Skeletal muscle tissue (tissue), 4 donors: ENCODE data around the gene KCNIP3. TPM values are rescaled to one million over a fixed set of nuclear protein-coding genes. Genes with fewer than 3 reads are reported as not detected.
"Not testable (repeated sequence)": the region's sequence is repeated elsewhere in the genome, so short reads cannot be mapped to it uniquely, and the experiment has no call there.

ENCODE experiments used
- H3K27ac ChIP-seq: one replicate; pipeline ENCODE4 v1.7.0; 2013; ENCODE audit warnings: mild to moderate bottlenecking, low read depth, low read length, inconsistent platforms
- H3K27me3 ChIP-seq, 3 donors: one replicate each; pipeline ENCODE4 v1.7.0; 2013; ENCODE audit warnings: low read length in 3 of 3; ENCODE audit not compliant: control insufficient read depth in 3 of 3, insufficient read depth in 3 of 3
- H3K36me3 ChIP-seq, 3 donors: one replicate each; pipeline ENCODE4 v1.7.0; 2013; ENCODE audit warnings: low read length in 3 of 3; ENCODE audit not compliant: control insufficient read depth in 3 of 3, insufficient read depth in 3 of 3
- H3K4me1 ChIP-seq, 3 donors: one replicate each; pipeline ENCODE4 v1.7.0; 2013; ENCODE audit warnings: low read length in 3 of 3, mild to moderate bottlenecking in 3 of 3; ENCODE audit not compliant: control insufficient read depth in 3 of 3, insufficient read depth in 3 of 3
- H3K4me3 ChIP-seq, 3 donors: one replicate each; pipeline ENCODE4 v1.7.0; 2013; ENCODE audit warnings: low read length in 3 of 3
- H3K9ac ChIP-seq, 3 donors: one replicate each; pipeline ENCODE4 v1.7.0; 2013; ENCODE audit warnings: low read length in 3 of 3, mild to moderate bottlenecking in 3 of 3, moderate library complexity in 2 of 3, low read depth in 1 of 3
- H3K9me3 ChIP-seq, 3 donors: one replicate each; pipeline ENCODE4 v1.7.0; 2013; ENCODE audit warnings: low read length in 3 of 3; ENCODE audit not compliant: control insufficient read depth in 3 of 3
- total RNA-seq: library from RNA; depleted of rRNA; stranded (reverse); fragments of >200 nt; gene quantifications from one replicate; pipeline ENCODE4 v1.2.3, GENCODE V29; 2014
- donor health status: Osteomylitis.

The KCNIP3 gene
- total RNA-seq, 1 donor from 2014 or later: 2.1 TPM

- Histone ChIP-seq H3K4me1 (no peaks in the 10 kb centered on the region), H3K4me3 (no peak overlapping the region), H3K9me3 (peaks cover 0 to 3% (median 0%) of the 10 kb centered on the region in 3 donors), H3K36me3 (no peaks in the 10 kb centered on the region), H3K27ac (no peak overlapping the region), H3K9ac (no peak overlapping the region), H3K27me3 (peaks cover 0 to 3% (median 2%) of the 10 kb centered on the region in 3 donors)
Measured at GRCh38 chr2:95352310-95353054, 55.3 kb downstream of the KCNIP3 start.

DNA sequence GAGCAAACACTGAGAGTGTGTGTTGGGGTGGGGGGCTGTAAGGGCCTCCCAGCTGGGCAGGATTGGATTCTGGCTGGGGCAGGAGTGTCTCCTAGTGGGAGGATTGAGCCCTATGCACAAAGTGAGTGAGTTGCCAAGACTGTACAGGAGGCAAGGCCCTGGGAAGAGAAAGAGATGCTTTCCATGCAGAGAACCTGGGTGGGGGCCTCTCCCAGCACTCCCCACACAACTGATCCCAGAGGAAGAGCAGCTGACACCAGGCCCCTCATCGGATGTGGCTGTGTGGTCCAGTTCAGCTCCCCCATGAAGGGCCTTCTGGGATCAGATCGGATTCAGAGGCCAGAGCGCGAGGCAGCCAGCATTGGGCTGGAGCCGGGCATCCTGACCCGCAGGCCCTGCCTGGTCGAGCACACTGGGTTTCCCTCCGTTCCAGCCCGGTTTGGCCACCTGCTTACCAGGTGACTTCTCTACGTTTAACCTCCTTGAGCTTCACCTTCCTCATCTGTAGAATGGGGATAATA is 56.0 kb downstream of the KCNIP3 start:
- no peak overlapping the region for H3K27ac ChIP-seq
- H3K9ac ChIP-seq: no peak overlapping the region
- peaks cover 0 to 3% (median 0%) of the 10 kb centered on the region in 3 donors for H3K9me3 ChIP-seq
- no peaks in the 10 kb centered on the region for H3K36me3 ChIP-seq
- H3K27me3 ChIP-seq: peaks cover 0 to 3% (median 2%) of the 10 kb centered on the region in 3 donors
- H3K4me3 ChIP-seq: no peak overlapping the region
- H3K4me1 ChIP-seq: no peaks in the 10 kb centered on the region

DNA sequence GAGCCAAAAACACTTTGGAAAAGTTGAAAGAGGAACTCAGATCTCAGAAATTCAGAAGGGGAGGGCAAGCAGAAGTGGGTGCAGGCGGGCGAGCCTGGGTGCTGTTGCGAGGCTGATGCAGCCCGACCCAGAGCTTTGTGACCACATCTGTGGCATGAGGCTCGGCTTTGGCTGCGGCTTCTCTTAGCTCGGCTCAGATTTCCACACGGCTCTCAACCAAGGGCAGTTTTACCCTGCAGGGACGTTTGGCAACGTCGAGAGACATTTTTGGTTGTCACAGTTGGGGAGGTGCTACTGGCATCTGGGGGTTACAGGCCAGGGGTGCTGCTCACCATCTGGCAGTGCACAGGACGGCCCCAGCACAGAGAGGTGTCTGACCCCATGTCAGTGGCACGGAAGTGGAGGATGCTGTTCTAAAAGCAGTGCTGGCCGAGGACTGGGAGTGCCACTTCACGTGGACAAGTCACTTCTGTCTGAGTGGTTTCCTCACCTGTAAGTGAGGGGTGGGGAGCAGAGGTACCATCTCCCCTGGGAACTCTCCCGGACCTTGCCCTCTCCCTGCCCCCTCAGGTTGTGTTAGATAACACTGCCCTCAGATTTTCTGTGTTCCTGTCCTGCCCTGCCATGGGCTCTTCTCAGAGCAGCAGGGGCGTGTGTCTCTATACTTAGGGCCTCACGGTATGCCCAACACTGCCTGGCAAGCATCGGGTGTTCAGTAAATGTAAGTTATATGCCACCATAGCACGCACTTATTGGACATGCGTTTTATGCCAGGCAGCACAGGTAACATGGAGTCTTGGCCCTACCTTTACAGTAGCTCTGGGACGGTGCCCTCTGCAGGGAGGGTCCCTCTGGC is 56.7 kb downstream of the KCNIP3 start:
- no peak overlapping the region for H3K9ac ChIP-seq
- H3K9me3 ChIP-seq: peaks cover 0 to 3% (median 0%) of the 10 kb centered on the region in 3 donors
- no peaks in the 10 kb centered on the region for H3K4me1 ChIP-seq
- H3K27ac ChIP-seq: no peak overlapping the region
- H3K27me3 ChIP-seq: peaks cover 0 to 2% (median 0%) of the 10 kb centered on the region in 3 donors
- no peaks in the 10 kb centered on the region for H3K36me3 ChIP-seq
- no peak overlapping the region for H3K4me3 ChIP-seq

DNA sequence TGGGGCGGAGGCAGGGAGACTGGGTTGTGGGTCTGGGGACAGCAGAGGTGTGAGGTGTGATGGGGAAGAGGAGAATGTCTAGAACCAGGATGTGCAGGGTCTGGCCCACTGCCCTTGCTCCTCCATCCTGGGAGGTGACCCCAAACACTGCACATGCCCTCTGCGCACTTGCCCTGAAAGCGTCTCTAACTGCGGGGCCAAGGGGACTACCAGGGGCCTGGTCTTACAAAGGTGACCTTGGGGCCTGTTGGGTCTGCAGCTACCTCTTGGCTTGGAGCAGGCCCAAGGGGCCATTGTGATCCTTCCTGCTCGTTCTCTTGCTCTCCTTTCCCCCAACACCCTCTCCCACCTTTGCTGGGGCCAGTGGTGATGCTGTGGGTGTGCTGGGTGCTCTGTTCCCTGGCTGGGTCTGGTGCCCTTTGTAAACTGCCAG is 57.3 kb downstream of the KCNIP3 start:
- H3K9ac ChIP-seq: no peak overlapping the region
- no peaks in the 10 kb centered on the region for H3K36me3 ChIP-seq
- no peak overlapping the region for H3K27ac ChIP-seq
- H3K4me1 ChIP-seq: peaks cover 0 to under 1% (median 0%) of the 10 kb centered on the region in 3 donors
- no peak overlapping the region for H3K4me3 ChIP-seq
- H3K9me3 ChIP-seq: peaks cover 0 to 3% (median 0%) of the 10 kb centered on the region in 3 donors
- peaks cover 0 to 2% (median 2%) of the 10 kb centered on the region in 3 donors for H3K27me3 ChIP-seq

- Histone ChIP-seq H3K27ac (no peak overlapping the region), H3K4me1 (peaks cover 0 to 2% (median 0%) of the 10 kb centered on the region in 3 donors), H3K4me3 (no peak overlapping the region), H3K27me3 (peaks cover 0 to 3% (median 2%) of the 10 kb centered on the region in 3 donors), H3K9me3 (peaks cover 0 to 3% (median 0%) of the 10 kb centered on the region in 3 donors), H3K36me3 (no peaks in the 10 kb centered on the region), H3K9ac (no peak overlapping the region)
Measured at GRCh38 chr2:95354925-95355324, 57.8 kb downstream of the KCNIP3 start.

DNA sequence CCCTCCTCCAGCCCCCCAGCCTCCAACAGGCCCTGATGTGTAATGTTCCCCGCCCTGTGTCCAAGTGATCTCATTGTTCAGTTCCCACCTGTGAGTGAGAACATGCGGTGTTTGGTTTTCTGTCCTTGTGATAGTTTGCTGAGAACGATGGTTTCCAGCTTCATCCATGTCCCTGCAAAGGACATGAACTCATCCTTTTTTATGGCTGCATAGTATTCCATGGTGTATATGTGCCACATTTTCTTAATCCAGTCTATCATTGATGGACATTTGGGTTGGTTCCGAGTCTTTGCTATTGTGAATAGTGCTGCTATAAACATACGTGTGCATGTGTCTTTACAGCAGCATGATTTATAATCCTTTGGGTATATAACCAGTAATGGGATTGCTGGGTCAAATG is 58.3 kb downstream of the KCNIP3 start:
- not testable (repeated sequence) for H3K9ac ChIP-seq, H3K4me1 ChIP-seq, H3K27me3 ChIP-seq, H3K4me3 ChIP-seq, H3K27ac ChIP-seq, H3K36me3 ChIP-seq, H3K9me3 ChIP-seq

DNA sequence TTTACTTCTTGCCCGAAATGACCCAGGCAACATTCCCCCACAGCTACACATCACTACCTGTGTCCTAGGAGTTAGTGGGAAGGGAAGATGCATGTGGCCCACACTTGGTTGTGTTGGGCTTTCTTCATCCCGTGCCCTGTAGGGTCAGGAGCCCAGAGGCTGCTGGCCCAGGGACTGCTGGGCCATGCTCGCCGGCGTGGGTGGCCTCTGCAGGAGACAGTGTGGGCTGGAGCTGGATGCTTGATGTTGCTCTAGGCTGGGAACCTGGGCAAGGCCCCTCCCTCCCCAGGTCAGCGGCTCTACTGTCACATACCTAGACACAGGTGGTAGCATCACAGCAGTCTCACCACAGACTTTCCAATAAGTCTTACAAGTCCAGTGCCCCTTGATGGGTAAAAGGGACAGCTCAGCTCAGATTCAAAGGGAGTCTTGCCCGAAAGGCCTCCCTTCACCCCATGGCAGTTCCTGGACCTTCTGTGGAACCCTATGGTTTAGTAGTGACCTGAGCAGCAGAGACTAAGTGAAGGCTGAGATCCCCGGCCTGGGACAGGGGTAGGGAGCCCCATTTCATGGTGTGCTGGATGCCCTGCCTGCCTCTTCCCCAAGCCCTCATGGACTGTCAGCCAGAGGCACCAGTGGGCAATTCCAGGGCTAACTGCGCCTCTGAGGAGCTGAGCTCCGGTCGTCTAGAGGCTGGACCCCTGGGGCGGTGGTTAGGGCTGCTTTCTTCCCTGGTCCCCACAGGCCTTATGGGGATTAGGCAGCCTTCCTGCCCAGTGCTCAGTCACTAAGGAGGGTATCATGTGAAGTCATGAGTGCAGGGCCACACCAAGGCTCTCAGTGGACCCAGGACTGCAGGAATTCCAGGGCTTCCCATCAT is 59.9 kb downstream of the KCNIP3 start:
- Histone ChIP-seq H3K27me3 (peaks cover 0 to 3% (median 2%) of the 10 kb centered on the region in 3 donors), H3K36me3 (no peaks in the 10 kb centered on the region), H3K4me1 (peaks cover 0 to 2% (median 0%) of the 10 kb centered on the region in 3 donors), H3K9ac (no peak overlapping the region), H3K9me3 (peaks cover 0 to 3% (median 0%) of the 10 kb centered on the region in 3 donors), H3K27ac (no peak overlapping the region), H3K4me3 (no peak overlapping the region)

DNA sequence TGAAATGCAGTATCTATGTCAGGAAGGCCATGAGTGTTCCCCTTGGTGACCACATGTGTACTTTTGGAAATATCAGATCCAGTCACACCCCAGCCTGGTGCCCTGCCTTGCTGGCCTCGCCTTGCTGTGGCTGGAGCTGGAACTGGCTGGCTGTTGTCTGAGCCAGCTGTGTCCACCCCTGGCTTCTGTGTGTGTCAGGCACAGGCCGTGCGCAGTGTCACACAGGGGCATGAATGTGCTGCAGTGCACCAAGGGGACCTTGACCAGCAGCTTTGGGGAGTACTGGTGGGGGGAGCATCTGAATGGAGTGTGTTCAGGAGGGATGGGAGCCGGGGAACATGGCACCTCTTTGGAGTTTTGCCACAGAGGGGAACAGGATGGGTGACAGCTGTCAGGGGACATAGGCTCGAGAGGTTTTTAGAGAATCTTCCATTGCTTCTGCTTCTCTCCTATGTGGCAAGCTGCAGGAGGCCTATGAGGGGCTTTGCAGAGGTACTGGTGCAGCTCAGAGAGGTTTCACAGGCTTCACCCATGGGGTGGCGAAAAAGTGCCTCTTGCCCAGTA is 60.7 kb downstream of the KCNIP3 start:
- no peak overlapping the region for H3K9ac ChIP-seq
- H3K36me3 ChIP-seq: no peaks in the 10 kb centered on the region
- H3K4me3 ChIP-seq: no peak overlapping the region
- peaks cover 0 to 3% (median 0%) of the 10 kb centered on the region in 3 donors for H3K9me3 ChIP-seq
- H3K4me1 ChIP-seq: peaks cover 0 to 2% (median 0%) of the 10 kb centered on the region in 3 donors
- H3K27ac ChIP-seq: no peak overlapping the region
- peaks cover 0 to 3% (median 2%) of the 10 kb centered on the region in 3 donors for H3K27me3 ChIP-seq

DNA sequence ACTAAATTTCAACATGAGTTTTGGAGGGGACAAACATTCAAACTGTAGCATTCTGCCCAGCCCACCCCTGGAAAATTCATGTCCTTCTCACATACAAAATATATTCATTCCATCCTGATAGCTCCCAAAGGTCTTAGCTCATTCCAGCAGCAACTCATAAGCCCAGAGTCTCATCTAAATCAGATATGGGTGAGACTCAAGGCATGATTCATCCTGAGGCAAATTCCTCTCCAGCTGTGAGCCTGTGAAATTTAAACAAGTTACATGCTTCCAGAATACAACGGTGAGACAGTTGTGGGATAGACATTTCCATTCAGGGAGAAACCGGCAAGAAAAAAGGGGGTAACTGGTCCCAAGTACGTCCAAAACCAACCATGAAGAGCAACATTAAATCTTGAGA is 61.9 kb downstream of the KCNIP3 start:
- H3K9ac ChIP-seq: no peak overlapping the region

More for the DNA sequence above, 61.9 kb downstream of the KCNIP3 start:
- Histone ChIP-seq H3K27me3 (peaks cover 0 to 3% (median 2%) of the 10 kb centered on the region in 3 donors), H3K4me3 (no peak overlapping the region), H3K36me3 (no peaks in the 10 kb centered on the region), H3K9me3 (peaks cover 0 to 3% (median 0%) of the 10 kb centered on the region in 3 donors), H3K27ac (no peak overlapping the region), H3K4me1 (peaks cover 0 to 2% (median 0%) of the 10 kb centered on the region in 3 donors)
